Peyer's patch (tissue), 4 donors: ENCODE data around the gene CYP2A6.
"Not testable (repeated sequence)": the region's sequence is repeated elsewhere in the genome, so short reads cannot be mapped to it uniquely, and the experiment has no call there.

Experiments
- POLR2A ChIP-seq, 2 donors: fragments of 450-650 bp; IDR thresholded peaks; one replicate each; pipeline ENCODE4 v1.5.1; 2017; ENCODE audit warnings: antibody characterized with exemption in 2 of 2, mild to moderate bottlenecking in 2 of 2, moderate library complexity in 2 of 2
- TF ChIP-seq, protein P1 (sequence below), 6 experiments: fragments of 450-650 bp in 4 of 6; fragments of 200-600 bp in 2 of 6; sonication (generic) in 1 of 6; IDR thresholded peaks; one replicate each; pipeline ENCODE4 v1.5.1; 2017 to 2019; ENCODE audit warnings: antibody characterized with exemption in 6 of 6, mild to moderate bottlenecking in 3 of 6, moderate library complexity in 1 of 6

- TF ChIP-seq POLR2A (IDR thresholded peaks at IDR 0.05) = not testable (repeated sequence)
- TF ChIP-seq, protein P1, sequence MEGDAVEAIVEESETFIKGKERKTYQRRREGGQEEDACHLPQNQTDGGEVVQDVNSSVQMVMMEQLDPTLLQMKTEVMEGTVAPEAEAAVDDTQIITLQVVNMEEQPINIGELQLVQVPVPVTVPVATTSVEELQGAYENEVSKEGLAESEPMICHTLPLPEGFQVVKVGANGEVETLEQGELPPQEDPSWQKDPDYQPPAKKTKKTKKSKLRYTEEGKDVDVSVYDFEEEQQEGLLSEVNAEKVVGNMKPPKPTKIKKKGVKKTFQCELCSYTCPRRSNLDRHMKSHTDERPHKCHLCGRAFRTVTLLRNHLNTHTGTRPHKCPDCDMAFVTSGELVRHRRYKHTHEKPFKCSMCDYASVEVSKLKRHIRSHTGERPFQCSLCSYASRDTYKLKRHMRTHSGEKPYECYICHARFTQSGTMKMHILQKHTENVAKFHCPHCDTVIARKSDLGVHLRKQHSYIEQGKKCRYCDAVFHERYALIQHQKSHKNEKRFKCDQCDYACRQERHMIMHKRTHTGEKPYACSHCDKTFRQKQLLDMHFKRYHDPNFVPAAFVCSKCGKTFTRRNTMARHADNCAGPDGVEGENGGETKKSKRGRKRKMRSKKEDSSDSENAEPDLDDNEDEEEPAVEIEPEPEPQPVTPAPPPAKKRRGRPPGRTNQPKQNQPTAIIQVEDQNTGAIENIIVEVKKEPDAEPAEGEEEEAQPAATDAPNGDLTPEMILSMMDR (IDR thresholded peaks at IDR 0.05) = not testable (repeated sequence)
Observed at GRCh38 chr19:40882062-40882461, 31.8 kb upstream of the CYP2A6 start, which contains the start of gene CYP2A7.
